K562 (cell line): ENCODE data around the gene UBA52. TPM values are rescaled to one million over a fixed set of nuclear protein-coding genes. Genes with fewer than 3 reads are reported as not detected.
A peak's percentile ranks its signal among the peaks of the same experiment; 100 is the strongest.

ENCODE experiments used
- ARHGAP35 ChIP-seq: fragments of 450-650 bp; IDR thresholded peaks from 2 replicates; pipeline ENCODE4 v1.6.1; 2018; ENCODE audit not compliant: partially characterized antibody
- DPF2 ChIP-seq: fragments of 450-650 bp; IDR thresholded peaks from 2 replicates; pipeline ENCODE4 v1.6.1; 2016
- ETV1 ChIP-seq: fragments of 450-650 bp; conservative IDR thresholded peaks from 2 replicates; pipeline ENCODE4 v1.6.1; 2016; ENCODE audit warnings: missing genetic modification characterization, control low read depth, low read depth, missing compliant biosample characterization
- FOS ChIP-seq: IDR thresholded peaks from 3 replicates; pipeline ENCODE4 v1.6.1; 2011; ENCODE audit not compliant: insufficient read length; ENCODE audit errors: extremely low read depth
- L3MBTL2 ChIP-seq: fragments of 450-650 bp; IDR thresholded peaks from 2 replicates; pipeline ENCODE4 v1.6.1; 2016; ENCODE audit warnings: mild to moderate bottlenecking, moderate library complexity
- MCM7 ChIP-seq, 2 experiments: fragments of 450-650 bp; IDR thresholded peaks; 2 replicates each; pipeline ENCODE4 v1.6.1; 2016 to 2018
- NONO ChIP-seq, 2 experiments: fragments of 200-400 bp in 1 of 2; fragments of 450-650 bp in 1 of 2; formaldehyde crosslinking in 1 of 2; IDR thresholded peaks; 2 replicates each; pipeline ENCODE4 v1.6.1; 2017; ENCODE audit warnings: low read depth in 2 of 2, mild to moderate bottlenecking in 2 of 2, moderate library complexity in 2 of 2, low read length in 1 of 2
- NRF1 ChIP-seq, 2 experiments: fragments of 450-650 bp; IDR thresholded peaks in 1 of 2; conservative IDR thresholded peaks in 1 of 2; 2 replicates each; pipeline ENCODE4 v1.6.1; 2014; ENCODE audit warnings: mild to moderate bottlenecking in 2 of 2
- POLR2AphosphoS2 ChIP-seq: IDR thresholded peaks from 2 replicates; pipeline ENCODE4 v1.6.1; 2012; ENCODE audit warnings: low read length, improper control_type of control experiment
- RB1 ChIP-seq: fragments of 450-650 bp; IDR thresholded peaks from 2 replicates; pipeline ENCODE4 v1.6.1; 2017; ENCODE audit warnings: low read depth, mild to moderate bottlenecking
- RCOR1 ChIP-seq, 2 experiments: IDR thresholded peaks; 2 replicates each; pipeline ENCODE4 v1.6.1; 2012; ENCODE audit warnings: low read depth in 2 of 2, low read length in 2 of 2, borderline replicate concordance in 1 of 2, improper control_type of control experiment in 1 of 2
- SNIP1 ChIP-seq: fragments of 450-650 bp; IDR thresholded peaks from 2 replicates; pipeline ENCODE4 v1.7.1; 2017; ENCODE audit warnings: low read depth, mild to moderate bottlenecking
- TARDBP ChIP-seq: fragments of 450-650 bp; IDR thresholded peaks from 2 replicates; pipeline ENCODE4 v1.6.1; 2016
- YY1 ChIP-seq, 3 experiments: IDR thresholded peaks; 2 replicates each; pipeline ENCODE4 v1.6.1; 2011; ENCODE audit warnings: low read length in 2 of 3, mild to moderate bottlenecking in 2 of 3, moderate library complexity in 2 of 3, borderline replicate concordance in 1 of 3, control low read depth in 1 of 3, low read depth in 1 of 3; ENCODE audit not compliant: insufficient read depth in 3 of 3, insufficient replicate concordance in 2 of 3, control insufficient read depth in 1 of 3, insufficient read length in 1 of 3; ENCODE audit errors: extremely low read depth in 1 of 3
- ZBED1 ChIP-seq: IDR thresholded peaks from 2 replicates; pipeline ENCODE4 v1.6.1; 2014
- ZBTB7A ChIP-seq: IDR thresholded peaks from 2 replicates; pipeline ENCODE4 v1.6.1; 2011; ENCODE audit warnings: low read depth, mild to moderate bottlenecking, low read length, moderate library complexity, borderline replicate concordance; ENCODE audit not compliant: control insufficient read depth
- ZFP1 ChIP-seq: fragments of 450-650 bp; formaldehyde crosslinking; IDR thresholded peaks from 2 replicates; pipeline ENCODE4 v1.4.0; 2020; ENCODE audit warnings: mild to moderate bottlenecking, mixed read lengths
- ZNF324 ChIP-seq: fragments of 250-450 bp; sonication (Bioruptor Pico); IDR thresholded peaks from 2 replicates; pipeline ENCODE4 v1.4.0; 2020; ENCODE audit warnings: mild to moderate bottlenecking
- ZNF354B ChIP-seq: fragments of 250-450 bp; sonication (Bioruptor Pico); IDR thresholded peaks from 2 replicates; pipeline ENCODE4 v1.4.0; 2020
- ZNF707 ChIP-seq: fragments of 250-450 bp; sonication (Bioruptor Pico); conservative IDR thresholded peaks from 2 replicates; pipeline ENCODE4 v1.8.0; 2022; ENCODE audit warnings: inconsistent platforms, mild to moderate bottlenecking, moderate library complexity
- ZSCAN32 ChIP-seq: fragments of 450-650 bp; formaldehyde crosslinking; IDR thresholded peaks from 2 replicates; pipeline ENCODE4 v1.4.0; 2020; ENCODE audit warnings: mild to moderate bottlenecking, moderate library complexity
- polyA plus RNA-seq, 8 experiments: library from polyadenylated mRNA; depleted of rRNA in 4 of 8; stranded (reverse) in 5 of 8; unstranded in 3 of 8; fragments of >200 nt; fragmentation: Nextera tagmentation in 2 of 8; fragmentation: Illumina TruSeq in 1 of 8; extraction: Ambion mirVana in 2 of 8; extraction: Trizol in 1 of 8; gene quantifications; 2 replicates each; pipeline versions ENCODE4 v1.2.1 to v1.2.3, GENCODE V29; 2011 to 2014; ENCODE audit warnings: inconsistent platforms in 1 of 8, missing spikeins in 1 of 8
- total RNA-seq, 7 experiments: library from RNA; depleted of rRNA in 6 of 7; stranded (reverse); fragments of >200 nt in 6 of 7; fragmentation: Illumina TruSeq in 2 of 7; extraction: Trizol in 2 of 7; gene quantifications; 2 replicates each; pipeline versions ENCODE4 v1.2.1 to v1.2.3, GENCODE V29; 2011 to 2021; ENCODE audit warnings: low replicate concordance in 1 of 7
- TF ChIP-seq, protein P1 (sequence below): fragments of 250-450 bp; sonication (Bioruptor Pico); IDR thresholded peaks from 2 replicates; pipeline ENCODE4 v1.5.0; 2021
- TF ChIP-seq, protein P2 (sequence below): fragments of 450-650 bp; formaldehyde crosslinking; IDR thresholded peaks from 2 replicates; pipeline ENCODE4 v1.4.0; 2020; ENCODE audit warnings: mild to moderate bottlenecking, moderate library complexity
- TF ChIP-seq, protein P3 (sequence below): IDR thresholded peaks from 3 replicates; pipeline ENCODE4 v1.6.1; 2011; ENCODE audit warnings: borderline replicate concordance, mild to moderate bottlenecking, moderate library complexity; ENCODE audit not compliant: insufficient read length; ENCODE audit errors: extremely low read depth

The UBA52 gene
- total and polyA plus RNA-seq, 9 of the 15 experiments (the other 6 are each of a cell fraction or from before 2014, with no cell fraction given), result 1,110 to 2,751 (median 1,733) TPM

DNA sequence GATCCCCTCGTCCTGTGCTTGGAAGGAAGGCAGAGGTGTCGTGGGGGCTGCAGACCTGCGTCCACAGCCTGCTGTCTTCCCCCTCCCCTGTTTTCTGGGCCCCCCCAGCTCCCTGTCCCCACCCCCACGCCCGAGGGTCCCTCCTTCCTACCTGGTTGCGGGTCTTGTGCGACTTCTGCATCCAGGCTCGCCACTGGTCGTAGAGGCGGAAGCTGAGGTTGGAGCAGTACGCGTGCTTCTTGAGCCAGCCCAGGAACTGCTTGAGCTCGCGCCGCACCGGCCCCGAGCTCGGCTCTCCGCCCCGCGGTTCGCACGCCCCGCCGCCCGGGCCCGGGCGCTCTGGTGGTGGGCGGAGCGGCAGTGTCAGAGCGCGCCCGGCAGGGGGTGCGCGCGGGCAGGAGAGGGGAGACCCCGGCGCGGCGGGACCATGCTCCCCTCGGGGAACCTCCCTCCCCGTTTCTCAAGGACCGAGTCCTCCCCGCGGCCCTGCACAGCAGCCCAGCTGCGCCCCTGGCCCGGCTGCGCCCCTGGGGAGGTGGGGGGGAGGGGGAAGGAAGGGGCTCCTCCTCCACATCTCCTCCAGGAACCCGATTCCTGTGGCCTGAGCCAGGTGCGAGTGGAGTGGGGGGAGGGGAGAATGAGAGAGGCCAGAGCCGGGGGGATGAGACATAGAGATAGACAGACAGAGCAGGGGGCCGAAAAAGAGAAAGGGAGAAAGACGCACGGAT, 22.6 kb downstream of the UBA52 start (continued):
- peak; percentile 48 for TF ChIP-seq FOS
- 0 out of 2 replicates have a peak, but pooled peaks have one; percentile 42 for TF ChIP-seq POLR2AphosphoS2
- TF ChIP-seq ZBED1, result no peak
- peak; percentile 93 for TF ChIP-seq RB1
- TF ChIP-seq, protein P1, sequence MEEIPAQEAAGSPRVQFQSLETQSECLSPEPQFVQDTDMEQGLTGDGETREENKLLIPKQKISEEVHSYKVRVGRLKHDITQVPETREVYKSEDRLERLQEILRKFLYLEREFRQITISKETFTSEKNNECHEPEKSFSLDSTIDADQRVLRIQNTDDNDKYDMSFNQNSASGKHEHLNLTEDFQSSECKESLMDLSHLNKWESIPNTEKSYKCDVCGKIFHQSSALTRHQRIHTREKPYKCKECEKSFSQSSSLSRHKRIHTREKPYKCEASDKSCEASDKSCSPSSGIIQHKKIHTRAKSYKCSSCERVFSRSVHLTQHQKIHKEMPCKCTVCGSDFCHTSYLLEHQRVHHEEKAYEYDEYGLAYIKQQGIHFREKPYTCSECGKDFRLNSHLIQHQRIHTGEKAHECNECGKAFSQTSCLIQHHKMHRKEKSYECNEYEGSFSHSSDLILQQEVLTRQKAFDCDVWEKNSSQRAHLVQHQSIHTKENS (CRISPR knock-in tag), result no peak
- no peak for TF ChIP-seq MCM7 (IDR thresholded peaks at IDR 0.05)
- TF ChIP-seq ZFP1 (CRISPR knock-in tag), result no peak
- TF ChIP-seq NRF1 (conservative IDR thresholded peaks at IDR 0.05 in 1 of 2, IDR thresholded peaks at IDR 0.05 in 1 of 2), result peak in 1 of 2 experiments; percentile 40; a peak in 2 of 4 replicates
- peak; percentile 62 for TF ChIP-seq L3MBTL2
- peak; percentile 82 for TF ChIP-seq SNIP1
- TF ChIP-seq ZNF354B, result no peak
- TF ChIP-seq ZSCAN32 (CRISPR knock-in tag), result no peak
- TF ChIP-seq RCOR1 (IDR thresholded peaks at IDR 0.05; ENCODE audit: borderline replicate concordance in 1 of 2, low read depth in 2 of 2, low read length in 2 of 2), result peak in 1 of 2 experiments; percentile 66; a peak in 2 of 4 replicates
- peak in 2 of 3 experiments; percentile 37 to 54 for TF ChIP-seq YY1 (IDR thresholded peaks at IDR 0.05; ENCODE audit: borderline replicate concordance in 1 of 3, control insufficient read depth in 1 of 3, extremely low read depth in 1 of 3, insufficient read depth in 3 of 3, insufficient read length in 1 of 3, insufficient replicate concordance in 2 of 3, low read depth in 1 of 3, low read length in 2 of 3)
- no peak for TF ChIP-seq ETV1 (tag)
- TF ChIP-seq NONO (IDR thresholded peaks at IDR 0.05; ENCODE audit: low read depth in 2 of 2, low read length in 1 of 2), result peak in 1 of 2 experiments; percentile 91; a peak in 2 of 4 replicates
- TF ChIP-seq, protein P2, sequence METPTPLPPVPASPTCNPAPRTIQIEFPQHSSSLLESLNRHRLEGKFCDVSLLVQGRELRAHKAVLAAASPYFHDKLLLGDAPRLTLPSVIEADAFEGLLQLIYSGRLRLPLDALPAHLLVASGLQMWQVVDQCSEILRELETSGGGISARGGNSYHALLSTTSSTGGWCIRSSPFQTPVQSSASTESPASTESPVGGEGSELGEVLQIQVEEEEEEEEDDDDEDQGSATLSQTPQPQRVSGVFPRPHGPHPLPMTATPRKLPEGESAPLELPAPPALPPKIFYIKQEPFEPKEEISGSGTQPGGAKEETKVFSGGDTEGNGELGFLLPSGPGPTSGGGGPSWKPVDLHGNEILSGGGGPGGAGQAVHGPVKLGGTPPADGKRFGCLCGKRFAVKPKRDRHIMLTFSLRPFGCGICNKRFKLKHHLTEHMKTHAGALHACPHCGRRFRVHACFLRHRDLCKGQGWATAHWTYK (CRISPR knock-in tag), result 0 out of 2 replicates have a peak, but pooled peaks have one; percentile 51
- TF ChIP-seq TARDBP, result no peak
- TF ChIP-seq ZNF324, result no peak
- TF ChIP-seq, protein P3, sequence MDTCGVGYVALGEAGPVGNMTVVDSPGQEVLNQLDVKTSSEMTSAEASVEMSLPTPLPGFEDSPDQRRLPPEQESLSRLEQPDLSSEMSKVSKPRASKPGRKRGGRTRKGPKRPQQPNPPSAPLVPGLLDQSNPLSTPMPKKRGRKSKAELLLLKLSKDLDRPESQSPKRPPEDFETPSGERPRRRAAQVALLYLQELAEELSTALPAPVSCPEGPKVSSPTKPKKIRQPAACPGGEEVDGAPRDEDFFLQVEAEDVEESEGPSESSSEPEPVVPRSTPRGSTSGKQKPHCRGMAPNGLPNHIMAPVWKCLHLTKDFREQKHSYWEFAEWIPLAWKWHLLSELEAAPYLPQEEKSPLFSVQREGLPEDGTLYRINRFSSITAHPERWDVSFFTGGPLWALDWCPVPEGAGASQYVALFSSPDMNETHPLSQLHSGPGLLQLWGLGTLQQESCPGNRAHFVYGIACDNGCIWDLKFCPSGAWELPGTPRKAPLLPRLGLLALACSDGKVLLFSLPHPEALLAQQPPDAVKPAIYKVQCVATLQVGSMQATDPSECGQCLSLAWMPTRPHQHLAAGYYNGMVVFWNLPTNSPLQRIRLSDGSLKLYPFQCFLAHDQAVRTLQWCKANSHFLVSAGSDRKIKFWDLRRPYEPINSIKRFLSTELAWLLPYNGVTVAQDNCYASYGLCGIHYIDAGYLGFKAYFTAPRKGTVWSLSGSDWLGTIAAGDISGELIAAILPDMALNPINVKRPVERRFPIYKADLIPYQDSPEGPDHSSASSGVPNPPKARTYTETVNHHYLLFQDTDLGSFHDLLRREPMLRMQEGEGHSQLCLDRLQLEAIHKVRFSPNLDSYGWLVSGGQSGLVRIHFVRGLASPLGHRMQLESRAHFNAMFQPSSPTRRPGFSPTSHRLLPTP, result no peak
- TF ChIP-seq DPF2, result peak; percentile 34; the same call in 1 of the 2 replicates
- peak; percentile 98 for TF ChIP-seq ZBTB7A
- no peak for TF ChIP-seq ARHGAP35
- TF ChIP-seq ZNF707 (CRISPR knock-in tag), result no peak
